ENCODE data around the gene POLA1. TPM values are rescaled to one million over a fixed set of nuclear protein-coding genes. Genes with fewer than 3 reads are reported as not detected.
"Not testable (repeated sequence)": the region's sequence is repeated elsewhere in the genome, so short reads cannot be mapped to it uniquely, and the experiment has no call there.

Gene POLA1
- total and polyA plus RNA-seq, 7 donors: 3.5 to 9.4 (median 6.8) TPM

DNA sequence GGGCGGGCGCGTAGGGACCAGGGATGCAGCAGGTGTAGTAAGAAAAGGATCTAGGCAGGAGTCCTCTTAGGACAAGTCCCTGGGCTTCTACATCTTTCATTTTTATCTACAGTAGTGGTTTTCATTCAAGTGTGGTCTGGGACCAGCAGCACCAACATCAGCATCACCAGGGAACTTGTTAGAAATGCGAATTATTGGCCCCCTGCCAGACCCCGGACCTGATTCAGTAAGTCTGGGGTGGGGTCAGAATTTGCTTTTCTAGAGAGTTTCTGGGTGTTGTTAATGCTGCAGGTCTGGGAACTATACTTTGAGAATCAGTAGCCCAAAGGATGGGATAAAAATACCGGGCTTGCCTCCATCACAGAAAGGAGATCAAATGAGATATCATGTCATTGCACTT lies 45.2 kb upstream of the POLA1 start:
- ATAC-seq: no peak
- TF ChIP-seq CTCF (IDR thresholded peaks at IDR 0.05): no peak
- no peaks in the 10 kb centered on the region for H3K4me1 ChIP-seq
- 68 to 72% (median 71%) methylated on average over 4 to 6 of the region's 6 CpGs for WGBS, 3 donors
- H3K27me3 ChIP-seq (ENCODE audit: insufficient read depth in 3 of 3, low read length in 2 of 3): peaks cover 0 to 38% (median 0%) of the 10 kb centered on the region in 3 donors
- no peak for DNase-seq
- no peaks in the 10 kb centered on the region for H3K9me3 ChIP-seq
- H3K4me3 ChIP-seq: no peak overlapping the region
- H3K27ac ChIP-seq: no peak overlapping the region
- intact Hi-C loops (cut with DNase I): no loop called here
- H3K36me3 ChIP-seq (ENCODE audit: insufficient read depth in 1 of 2, low read depth in 1 of 2): no peaks in the 10 kb centered on the region

GRCh38 chrX:24651783-24652182 lies 41.9 kb upstream of the POLA1 start:
- intact Hi-C loops (cut with DNase I): no loop called here
- no peak for DNase-seq

DNA sequence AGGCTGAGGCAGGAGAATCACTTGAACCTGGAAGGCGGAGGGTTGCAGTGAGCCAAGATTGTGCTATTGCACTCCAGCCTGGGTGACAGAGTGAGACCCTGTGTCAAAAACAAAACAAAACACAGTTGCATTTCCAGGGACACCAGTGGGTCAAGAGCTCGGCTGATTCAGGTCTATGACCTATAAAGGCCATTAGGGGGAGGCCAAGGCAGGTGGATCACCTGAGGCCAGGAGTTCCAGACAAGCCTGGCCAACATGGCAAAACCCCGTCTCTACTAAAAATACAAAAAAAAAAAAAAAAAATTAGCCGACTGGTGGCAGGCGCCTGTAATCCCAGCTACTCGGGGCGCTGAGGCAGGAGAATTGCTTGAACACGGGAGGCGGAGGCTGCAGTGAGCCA lies 38.0 kb upstream of the POLA1 start:
- H3K27ac ChIP-seq; ATAC-seq; H3K4me3 ChIP-seq; DNase-seq; intact Hi-C loops (cut with DNase I); H3K27me3 ChIP-seq (ENCODE audit: insufficient read depth in 3 of 3, low read length in 2 of 3); H3K9me3 ChIP-seq; H3K36me3 ChIP-seq (ENCODE audit: insufficient read depth in 1 of 2, low read depth in 1 of 2); H3K4me1 ChIP-seq: not testable (repeated sequence)
- 59 to 76% (median 72%) methylated on average over 5 to 9 of the region's 9 CpGs for WGBS, 3 donors

More at GRCh38 chrX:24651783-24652182, 41.9 kb upstream of the POLA1 start:
- H3K4me3 ChIP-seq: no peak overlapping the region
- no peaks in the 10 kb centered on the region for H3K9me3 ChIP-seq
- WGBS, 3 donors: 78 to 96% (median 93%) methylated on average over 2 of the region's 2 CpGs
- ATAC-seq: no peak
- no peaks in the 10 kb centered on the region for H3K36me3 ChIP-seq (ENCODE audit: insufficient read depth in 1 of 2, low read depth in 1 of 2)
- no peaks in the 10 kb centered on the region for H3K4me1 ChIP-seq
- no peak for TF ChIP-seq CTCF (IDR thresholded peaks at IDR 0.05)
- peaks cover 0 to 26% (median 0%) of the 10 kb centered on the region in 3 donors for H3K27me3 ChIP-seq (ENCODE audit: insufficient read depth in 3 of 3, low read length in 2 of 3)
- no peak overlapping the region for H3K27ac ChIP-seq

GRCh38 chrX:24657671-24658386 lies 35.9 kb upstream of the POLA1 start:
- Histone ChIP-seq H3K27ac (no peak overlapping the region), H3K9me3 (no peaks in the 10 kb centered on the region), H3K27me3 (ENCODE audit: insufficient read depth in 3 of 3, low read length in 2 of 3) (no peaks in the 10 kb centered on the region), H3K4me1 (no peaks in the 10 kb centered on the region), H3K4me3 (no peak overlapping the region), H3K36me3 (ENCODE audit: insufficient read depth in 1 of 2, low read depth in 1 of 2) (no peaks in the 10 kb centered on the region)
- no peak for DNase-seq
- WGBS, 3 donors: 62 to 83% (median 74%) methylated on average over 6 of the region's 6 CpGs
- TF ChIP-seq CTCF (IDR thresholded peaks at IDR 0.05): no peak
- intact Hi-C loops (cut with DNase I): no loop called here
- ATAC-seq: no peak

- H3K36me3 ChIP-seq (ENCODE audit: insufficient read depth in 1 of 2, low read depth in 1 of 2): no peaks in the 10 kb centered on the region
- ATAC-seq (no peak), DNase-seq (no peak)
- TF ChIP-seq CTCF (IDR thresholded peaks at IDR 0.05): no peak
- no peak overlapping the region for H3K4me3 ChIP-seq
- no peaks in the 10 kb centered on the region for H3K4me1 ChIP-seq
- no peak overlapping the region for H3K27ac ChIP-seq
- no peaks in the 10 kb centered on the region for H3K9me3 ChIP-seq
- intact Hi-C loops (cut with DNase I): no loop called here
- H3K27me3 ChIP-seq (ENCODE audit: insufficient read depth in 3 of 3, low read length in 2 of 3): no peaks in the 10 kb centered on the region
Measured at GRCh38 chrX:24658421-24658820, 35.3 kb upstream of the POLA1 start.

Data from psoas muscle (tissue), 8 donors.